HEK293 (cell line): Measurements from ENCODE around the gene DBN1.

ENCODE experiments used
- CTCF ChIA-PET: fragments of 350-600 bp; formaldehyde crosslinking; extraction: SDS; loops from one replicate; lab custom pipeline; 2021; ENCODE audit warnings: antibody characterized with exemption; lab: Yijun Ruan, JAX
- POLR2A ChIA-PET: fragments of 300-600 bp; formaldehyde crosslinking; extraction: SDS; loops from one replicate; lab custom pipeline; 2020; ENCODE audit warnings: antibody characterized with exemption, inconsistent platforms; lab: Yijun Ruan, JAX
- H3K27ac ChIP-seq: fragments of 200-500 bp; sonication (Bioruptor generic); 2 replicates; pipeline ENCODE4 v1.5.1; 2014; ENCODE audit warnings: low read depth, low read length, control low read depth, inconsistent platforms; ENCODE audit errors: extremely low read depth
- H3K36me3 ChIP-seq, 2 experiments: fragments of 200-500 bp in 1 of 2; sonication (Bioruptor generic) in 1 of 2; 1 replicate in 1 of 2; 2 replicates in 1 of 2; pipeline ENCODE4 v1.5.1; 2014 to 2017; ENCODE audit warnings: inconsistent platforms in 2 of 2, low read length in 2 of 2; ENCODE audit not compliant: control insufficient read depth in 2 of 2, insufficient read depth in 1 of 2
- H3K4me1 ChIP-seq: fragments of 200-500 bp; sonication (Bioruptor generic); 2 replicates; pipeline ENCODE4 v1.5.1; 2014; ENCODE audit warnings: mild to moderate bottlenecking, low read length, inconsistent platforms; ENCODE audit not compliant: control insufficient read depth, insufficient read depth
- H3K4me3 ChIP-seq: 2 replicates; pipeline ENCODE4 v1.5.1; 2011; ENCODE audit warnings: low read depth, mild to moderate bottlenecking, control low read depth, low read length, moderate library complexity
- H3K9me3 ChIP-seq: fragments of 200-500 bp; sonication (Bioruptor generic); 2 replicates; pipeline ENCODE4 v1.5.1; 2014; ENCODE audit warnings: low read depth, low read length, inconsistent platforms; ENCODE audit not compliant: control insufficient read depth, insufficient read depth
- BCL11B ChIP-seq: fragments of 450-650 bp; formaldehyde crosslinking; IDR thresholded peaks from 2 replicates; pipeline ENCODE4 v1.5.1; 2016; ENCODE audit warnings: low read depth, missing biosample characterization, missing genetic modification characterization
- FEZF1 ChIP-seq: fragments of 450-650 bp; formaldehyde crosslinking; IDR thresholded peaks from 2 replicates; pipeline ENCODE4 v1.5.1; 2016; ENCODE audit warnings: missing biosample characterization, missing genetic modification characterization
- GLIS1 ChIP-seq: fragments of 450-650 bp; formaldehyde crosslinking; IDR thresholded peaks from 2 replicates; pipeline ENCODE4 v1.5.1; 2016; ENCODE audit warnings: missing biosample characterization, missing genetic modification characterization
- GLIS2 ChIP-seq: fragments of 450-650 bp; formaldehyde crosslinking; IDR thresholded peaks from 2 replicates; pipeline ENCODE4 v1.5.1; 2016; ENCODE audit warnings: missing biosample characterization, missing genetic modification characterization
- HOXD13 ChIP-seq: sonication (generic); formaldehyde crosslinking; IDR thresholded peaks from 2 replicates; pipeline ENCODE4 v1.8.0; 2022; ENCODE audit warnings: missing genetic modification reagents, borderline replicate concordance
- IKZF3 ChIP-seq: fragments of 450-650 bp; IDR thresholded peaks from 2 replicates; pipeline ENCODE4 v1.5.0; 2018; ENCODE audit warnings: missing biosample characterization, mild to moderate bottlenecking, missing genetic modification characterization, moderate library complexity
- KLF7 ChIP-seq: fragments of 450-650 bp; formaldehyde crosslinking; IDR thresholded peaks from 2 replicates; pipeline ENCODE4 v1.5.1; 2016; ENCODE audit warnings: missing biosample characterization, missing genetic modification characterization, borderline replicate concordance
- SP2 ChIP-seq: fragments of 450-650 bp; formaldehyde crosslinking; IDR thresholded peaks from 2 replicates; pipeline ENCODE4 v1.5.1; 2016; ENCODE audit warnings: missing biosample characterization, missing genetic modification characterization
- SP3 ChIP-seq: fragments of 450-650 bp; formaldehyde crosslinking; IDR thresholded peaks from 2 replicates; pipeline ENCODE4 v1.5.1; 2016; ENCODE audit warnings: missing biosample characterization, missing genetic modification characterization
- YY2 ChIP-seq: fragments of 450-650 bp; formaldehyde crosslinking; IDR thresholded peaks from 2 replicates; pipeline ENCODE4 v1.5.1; 2016; ENCODE audit warnings: missing biosample characterization, missing genetic modification characterization
- ZBTB8A ChIP-seq: fragments of 450-650 bp; formaldehyde crosslinking; IDR thresholded peaks from 2 replicates; pipeline ENCODE4 v1.5.1; 2016; ENCODE audit warnings: missing biosample characterization, missing genetic modification characterization
- ZIC2 ChIP-seq: fragments of 450-650 bp; formaldehyde crosslinking; IDR thresholded peaks from 2 replicates; pipeline ENCODE4 v1.5.1; 2016; ENCODE audit warnings: missing biosample characterization, missing genetic modification characterization
- ZNF121 ChIP-seq: fragments of 450-650 bp; formaldehyde crosslinking; IDR thresholded peaks from 2 replicates; pipeline ENCODE4 v1.5.1; 2016; ENCODE audit warnings: missing biosample characterization, missing genetic modification characterization
- ZNF292 ChIP-seq: fragments of 450-650 bp; formaldehyde crosslinking; IDR thresholded peaks from 2 replicates; pipeline ENCODE4 v1.5.1; 2016; ENCODE audit warnings: low read depth, missing biosample characterization, missing genetic modification characterization, borderline replicate concordance
- ZNF335 ChIP-seq: fragments of 450-650 bp; formaldehyde crosslinking; conservative IDR thresholded peaks from 2 replicates; pipeline ENCODE4 v1.5.1; 2016; ENCODE audit warnings: missing biosample characterization, missing genetic modification characterization
- ZNF354C ChIP-seq: fragments of 450-650 bp; formaldehyde crosslinking; IDR thresholded peaks from 2 replicates; pipeline ENCODE4 v1.5.1; 2016; ENCODE audit warnings: missing biosample characterization, missing genetic modification characterization, low read depth, borderline replicate concordance
- ZNF366 ChIP-seq: fragments of 450-650 bp; formaldehyde crosslinking; conservative IDR thresholded peaks from 2 replicates; pipeline ENCODE4 v1.5.1; 2016; ENCODE audit warnings: missing biosample characterization, missing genetic modification characterization
- ZNF521 ChIP-seq: fragments of 450-650 bp; formaldehyde crosslinking; IDR thresholded peaks from 2 replicates; pipeline ENCODE4 v1.5.1; 2017; ENCODE audit warnings: missing biosample characterization, mild to moderate bottlenecking, missing genetic modification characterization
- ZNF600 ChIP-seq: fragments of 450-650 bp; formaldehyde crosslinking; IDR thresholded peaks from 2 replicates; pipeline ENCODE4 v1.5.1; 2016; ENCODE audit warnings: missing biosample characterization, missing genetic modification characterization
- ZNF624 ChIP-seq: fragments of 450-650 bp; formaldehyde crosslinking; IDR thresholded peaks from 2 replicates; pipeline ENCODE4 v1.5.1; 2017; ENCODE audit warnings: missing biosample characterization, missing genetic modification characterization
- ZNF629 ChIP-seq: fragments of 450-650 bp; formaldehyde crosslinking; IDR thresholded peaks from 2 replicates; pipeline ENCODE4 v1.5.1; 2017; ENCODE audit warnings: missing biosample characterization, missing genetic modification characterization
- TF ChIP-seq, protein P1 (sequence below): fragments of 450-650 bp; formaldehyde crosslinking; IDR thresholded peaks from 2 replicates; pipeline ENCODE4 v1.5.1; 2016; ENCODE audit warnings: missing biosample characterization, missing genetic modification characterization
- TF ChIP-seq, protein P2 (sequence below): fragments of 450-650 bp; formaldehyde crosslinking; IDR thresholded peaks from 2 replicates; pipeline ENCODE4 v1.5.1; 2016; ENCODE audit warnings: missing biosample characterization, missing genetic modification characterization, borderline replicate concordance
- TF ChIP-seq, protein P3 (sequence below): fragments of 450-650 bp; formaldehyde crosslinking; IDR thresholded peaks from 2 replicates; pipeline ENCODE4 v1.5.1; 2017; ENCODE audit warnings: missing biosample characterization, mild to moderate bottlenecking, missing genetic modification characterization, moderate library complexity
- TF ChIP-seq, protein P4 (sequence below): fragments of 450-650 bp; formaldehyde crosslinking; IDR thresholded peaks from 2 replicates; pipeline ENCODE4 v1.5.1; 2016; ENCODE audit warnings: missing biosample characterization, missing genetic modification characterization, borderline replicate concordance

DBN1 gene

DNA sequence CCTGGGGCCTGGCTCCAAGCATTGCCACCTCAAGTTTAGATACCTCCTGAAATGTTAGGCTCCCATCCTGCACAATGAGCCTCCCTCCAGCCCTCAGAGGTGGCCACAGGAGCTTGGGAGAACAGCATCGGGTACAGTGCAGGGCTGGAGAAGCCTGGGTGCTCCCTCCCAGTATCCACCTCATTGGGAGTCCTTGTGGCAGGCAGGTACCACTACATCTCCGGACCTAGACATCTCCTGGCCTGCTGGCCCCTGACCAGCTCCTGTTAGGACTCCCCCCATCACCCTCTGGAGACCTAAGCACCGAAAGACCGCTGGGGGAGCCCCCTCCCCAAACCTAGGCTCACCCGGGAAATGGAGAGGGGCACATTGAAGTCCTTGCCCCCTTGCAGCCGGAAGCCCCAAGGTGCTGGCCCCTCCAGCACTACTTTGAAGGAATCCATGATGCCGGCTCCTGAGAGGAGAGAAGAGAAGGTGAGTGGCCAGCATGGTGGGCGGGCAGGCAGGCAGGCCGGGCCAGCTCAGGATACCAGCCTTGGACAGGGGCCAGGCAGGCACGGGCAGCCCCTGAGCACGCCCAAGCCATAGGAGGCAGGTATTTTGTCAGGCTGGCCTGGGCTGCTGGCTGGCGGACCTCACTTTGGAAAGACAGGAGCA, 22.8 kb upstream of the DBN1 start (continued):
- TF ChIP-seq FEZF1 (tag by site-specific recombination) (no peak), ZNF629 (tag by site-specific recombination) (no peak), ZNF335 (tag by site-specific recombination) (peak; percentile 99), YY2 (tag by site-specific recombination) (peak; percentile 10; the same call in 1 of the 2 replicates), IKZF3 (no peak; the same call in none of the 2 replicates)
- TF ChIP-seq, protein P1, sequence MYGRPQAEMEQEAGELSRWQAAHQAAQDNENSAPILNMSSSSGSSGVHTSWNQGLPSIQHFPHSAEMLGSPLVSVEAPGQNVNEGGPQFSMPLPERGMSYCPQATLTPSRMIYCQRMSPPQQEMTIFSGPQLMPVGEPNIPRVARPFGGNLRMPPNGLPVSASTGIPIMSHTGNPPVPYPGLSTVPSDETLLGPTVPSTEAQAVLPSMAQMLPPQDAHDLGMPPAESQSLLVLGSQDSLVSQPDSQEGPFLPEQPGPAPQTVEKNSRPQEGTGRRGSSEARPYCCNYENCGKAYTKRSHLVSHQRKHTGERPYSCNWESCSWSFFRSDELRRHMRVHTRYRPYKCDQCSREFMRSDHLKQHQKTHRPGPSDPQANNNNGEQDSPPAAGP: no peak; the same call in 1 of the 2 replicates
- TF ChIP-seq, protein P2, sequence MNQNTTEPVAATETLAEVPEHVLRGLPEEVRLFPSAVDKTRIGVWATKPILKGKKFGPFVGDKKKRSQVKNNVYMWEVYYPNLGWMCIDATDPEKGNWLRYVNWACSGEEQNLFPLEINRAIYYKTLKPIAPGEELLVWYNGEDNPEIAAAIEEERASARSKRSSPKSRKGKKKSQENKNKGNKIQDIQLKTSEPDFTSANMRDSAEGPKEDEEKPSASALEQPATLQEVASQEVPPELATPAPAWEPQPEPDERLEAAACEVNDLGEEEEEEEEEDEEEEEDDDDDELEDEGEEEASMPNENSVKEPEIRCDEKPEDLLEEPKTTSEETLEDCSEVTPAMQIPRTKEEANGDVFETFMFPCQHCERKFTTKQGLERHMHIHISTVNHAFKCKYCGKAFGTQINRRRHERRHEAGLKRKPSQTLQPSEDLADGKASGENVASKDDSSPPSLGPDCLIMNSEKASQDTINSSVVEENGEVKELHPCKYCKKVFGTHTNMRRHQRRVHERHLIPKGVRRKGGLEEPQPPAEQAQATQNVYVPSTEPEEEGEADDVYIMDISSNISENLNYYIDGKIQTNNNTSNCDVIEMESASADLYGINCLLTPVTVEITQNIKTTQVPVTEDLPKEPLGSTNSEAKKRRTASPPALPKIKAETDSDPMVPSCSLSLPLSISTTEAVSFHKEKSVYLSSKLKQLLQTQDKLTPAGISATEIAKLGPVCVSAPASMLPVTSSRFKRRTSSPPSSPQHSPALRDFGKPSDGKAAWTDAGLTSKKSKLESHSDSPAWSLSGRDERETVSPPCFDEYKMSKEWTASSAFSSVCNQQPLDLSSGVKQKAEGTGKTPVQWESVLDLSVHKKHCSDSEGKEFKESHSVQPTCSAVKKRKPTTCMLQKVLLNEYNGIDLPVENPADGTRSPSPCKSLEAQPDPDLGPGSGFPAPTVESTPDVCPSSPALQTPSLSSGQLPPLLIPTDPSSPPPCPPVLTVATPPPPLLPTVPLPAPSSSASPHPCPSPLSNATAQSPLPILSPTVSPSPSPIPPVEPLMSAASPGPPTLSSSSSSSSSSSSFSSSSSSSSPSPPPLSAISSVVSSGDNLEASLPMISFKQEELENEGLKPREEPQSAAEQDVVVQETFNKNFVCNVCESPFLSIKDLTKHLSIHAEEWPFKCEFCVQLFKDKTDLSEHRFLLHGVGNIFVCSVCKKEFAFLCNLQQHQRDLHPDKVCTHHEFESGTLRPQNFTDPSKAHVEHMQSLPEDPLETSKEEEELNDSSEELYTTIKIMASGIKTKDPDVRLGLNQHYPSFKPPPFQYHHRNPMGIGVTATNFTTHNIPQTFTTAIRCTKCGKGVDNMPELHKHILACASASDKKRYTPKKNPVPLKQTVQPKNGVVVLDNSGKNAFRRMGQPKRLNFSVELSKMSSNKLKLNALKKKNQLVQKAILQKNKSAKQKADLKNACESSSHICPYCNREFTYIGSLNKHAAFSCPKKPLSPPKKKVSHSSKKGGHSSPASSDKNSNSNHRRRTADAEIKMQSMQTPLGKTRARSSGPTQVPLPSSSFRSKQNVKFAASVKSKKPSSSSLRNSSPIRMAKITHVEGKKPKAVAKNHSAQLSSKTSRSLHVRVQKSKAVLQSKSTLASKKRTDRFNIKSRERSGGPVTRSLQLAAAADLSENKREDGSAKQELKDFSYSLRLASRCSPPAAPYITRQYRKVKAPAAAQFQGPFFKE (tag by site-specific recombination): no peak

DNA sequence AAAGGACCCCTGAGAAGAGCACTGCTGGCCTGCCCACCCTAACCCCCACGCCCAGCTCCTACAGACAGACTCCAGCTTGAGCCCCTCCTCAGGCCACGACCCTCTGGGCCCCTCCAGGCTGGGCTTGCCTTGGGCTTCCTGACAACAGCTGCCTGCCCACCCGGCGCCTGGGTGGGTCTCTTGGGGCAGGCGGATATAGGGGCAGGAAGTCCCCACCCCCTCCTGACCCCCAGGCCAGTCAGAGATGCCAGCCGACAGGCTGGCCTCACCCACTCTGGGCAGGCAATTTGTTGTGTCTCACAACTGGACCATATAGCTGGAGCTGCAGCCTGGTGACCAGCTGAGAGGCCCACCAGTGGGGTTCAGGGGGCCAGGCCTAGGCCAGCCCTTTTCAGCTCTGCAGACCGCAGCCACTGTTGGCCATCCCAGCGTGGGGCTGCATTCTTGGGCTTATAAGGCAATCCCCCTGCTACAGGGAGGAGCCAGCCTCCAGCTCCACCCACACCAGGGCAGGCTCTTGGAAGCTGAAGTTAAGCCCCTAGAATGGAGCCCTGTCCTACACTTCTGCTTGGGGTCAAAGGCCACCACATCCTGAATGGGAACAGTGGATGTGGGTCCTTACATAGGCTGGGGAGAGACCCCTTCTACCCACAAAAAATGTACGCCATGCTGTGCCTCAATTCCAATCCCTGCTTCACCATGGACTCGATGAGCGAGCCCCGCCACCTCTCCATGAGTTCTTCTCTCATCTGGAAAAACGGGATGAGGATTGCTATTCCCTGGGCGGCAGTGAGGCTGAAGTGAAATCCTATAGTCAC, 22.0 kb upstream of the DBN1 start:
- Histone ChIP-seq H3K36me3 (peaks cover 2 to 40% of the 10 kb centered on the region in 2 experiments; a peak in 2 of 3 replicates), H3K4me1 (peaks cover 20% of the 10 kb centered on the region), H3K4me3 (peak overlapping the region; percentile 67), H3K9me3 (no peaks in the 10 kb centered on the region), H3K27ac (peak overlapping the region; percentile 98)
- ChIA-PET CTCF (interaction anchor here (0.5 to 4.0 kb wide), 13 partner anchors 9 to 196 kb away, joined by 3 to 23 read pairs (median 3); partner anchors contain the start of genes F12, PRELID1 and RAB24), POLR2A (interaction anchor here (0.6 to 7.0 kb wide), 16 partner anchors 10 to 709 kb away, joined by 3 to 106 read pairs (median 6); partner anchors contain the start of genes DBN1, DDX41, DOK3 and GRK6)
- TF ChIP-seq ZNF366 (tag by site-specific recombination): peak; percentile 18; the same call in 1 of the 2 replicates
- no peak for TF ChIP-seq ZNF292 (tag by site-specific recombination)
- TF ChIP-seq ZIC2 (tag by site-specific recombination): peak; percentile 78
- TF ChIP-seq ZNF354C (tag by site-specific recombination): no peak
- no peak for TF ChIP-seq HOXD13 (CRISPR knock-in tag)
- TF ChIP-seq ZBTB8A (tag by site-specific recombination): 0 out of 2 replicates have a peak, but pooled peaks have one; percentile 35
- no peak for TF ChIP-seq ZNF121
- no peak for TF ChIP-seq ZNF521
- TF ChIP-seq ZNF624 (tag by site-specific recombination): 0 out of 2 replicates have a peak, but pooled peaks have one; percentile 27
- TF ChIP-seq ZNF600 (tag by site-specific recombination): 0 out of 2 replicates have a peak, but pooled peaks have one; percentile 6
- TF ChIP-seq, protein P3, sequence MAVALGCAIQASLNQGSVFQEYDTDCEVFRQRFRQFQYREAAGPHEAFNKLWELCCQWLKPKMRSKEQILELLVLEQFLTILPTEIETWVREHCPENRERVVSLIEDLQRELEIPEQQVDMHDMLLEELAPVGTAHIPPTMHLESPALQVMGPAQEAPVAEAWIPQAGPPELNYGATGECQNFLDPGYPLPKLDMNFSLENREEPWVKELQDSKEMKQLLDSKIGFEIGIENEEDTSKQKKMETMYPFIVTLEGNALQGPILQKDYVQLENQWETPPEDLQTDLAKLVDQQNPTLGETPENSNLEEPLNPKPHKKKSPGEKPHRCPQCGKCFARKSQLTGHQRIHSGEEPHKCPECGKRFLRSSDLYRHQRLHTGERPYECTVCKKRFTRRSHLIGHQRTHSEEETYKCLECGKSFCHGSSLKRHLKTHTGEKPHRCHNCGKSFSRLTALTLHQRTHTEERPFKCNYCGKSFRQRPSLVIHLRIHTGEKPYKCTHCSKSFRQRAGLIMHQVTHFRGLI (tag by site-specific recombination): peak; percentile 75
- peak; percentile 43; the same call in 1 of the 2 replicates for TF ChIP-seq SP3 (tag by site-specific recombination)
- TF ChIP-seq, protein P4, sequence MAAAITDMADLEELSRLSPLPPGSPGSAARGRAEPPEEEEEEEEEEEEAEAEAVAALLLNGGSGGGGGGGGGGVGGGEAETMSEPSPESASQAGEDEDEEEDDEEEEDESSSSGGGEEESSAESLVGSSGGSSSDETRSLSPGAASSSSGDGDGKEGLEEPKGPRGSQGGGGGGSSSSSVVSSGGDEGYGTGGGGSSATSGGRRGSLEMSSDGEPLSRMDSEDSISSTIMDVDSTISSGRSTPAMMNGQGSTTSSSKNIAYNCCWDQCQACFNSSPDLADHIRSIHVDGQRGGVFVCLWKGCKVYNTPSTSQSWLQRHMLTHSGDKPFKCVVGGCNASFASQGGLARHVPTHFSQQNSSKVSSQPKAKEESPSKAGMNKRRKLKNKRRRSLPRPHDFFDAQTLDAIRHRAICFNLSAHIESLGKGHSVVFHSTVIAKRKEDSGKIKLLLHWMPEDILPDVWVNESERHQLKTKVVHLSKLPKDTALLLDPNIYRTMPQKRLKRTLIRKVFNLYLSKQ: no peak
- TF ChIP-seq GLIS1: peak; percentile 61
- peak; percentile 70 for TF ChIP-seq GLIS2
- TF ChIP-seq IKZF3: peak; percentile 77; the same call in 1 of the 2 replicates
- TF ChIP-seq KLF7 (tag by site-specific recombination): no peak
- TF ChIP-seq SP2 (tag by site-specific recombination): peak; percentile 60
- TF ChIP-seq BCL11B (tag by site-specific recombination): peak; percentile 12; the same call in 1 of the 2 replicates
